Keratinocyte (primary cell): ENCODE measurements around the gene CACNA1E.

Experiments used
- CTCF ChIP-seq, 3 experiments: IDR thresholded peaks in 1 of 3; conservative IDR thresholded peaks in 1 of 3; optimal IDR thresholded peaks in 1 of 3; 2 replicates in 2 of 3; 3 replicates in 1 of 3; pipeline versions ENCODE3 to v1.5.1; 2011; ENCODE audit warnings: low read length in 3 of 3, mild to moderate bottlenecking in 3 of 3, moderate library complexity in 2 of 3, control low read depth in 1 of 3, inconsistent platforms in 1 of 3; ENCODE audit not compliant: insufficient read depth in 2 of 3; ENCODE audit errors: extremely low read depth in 1 of 3
- EZH2 ChIP-seq: IDR thresholded peaks from one replicate; pipeline ENCODE4 v1.6.1; 2012; ENCODE audit warnings: inconsistent platforms, mild to moderate bottlenecking, low read length, moderate library complexity

- TF ChIP-seq CTCF (optimal IDR thresholded peaks at IDR 0.05 in 1 of 3, IDR thresholded peaks at IDR 0.05 in 1 of 3, conservative IDR thresholded peaks at IDR 0.05 in 1 of 3; ENCODE audit: extremely low read depth in 1 of 3, insufficient read depth in 2 of 3, low read length in 3 of 3): no peak
- TF ChIP-seq EZH2: no peak
Observed at GRCh38 chr1:181445436-181445835, 37.9 kb upstream of the CACNA1E start.
